K562 (cell line): ENCODE data around the gene HEBP1. TPM values are rescaled to one million over a fixed set of nuclear protein-coding genes. Genes with fewer than 3 reads are reported as not detected.

ENCODE experiments used
- ATAC-seq: fragments of 200-7000 bp; cut with Tn5 transposase; 3 replicates; pipeline ENCODE4 v1.9.1; 2020; ENCODE audit warnings: moderate library complexity
- BruUV-seq: library from RNA; stranded (reverse); fragments of 400-500 nt; replicated peaks from 2 replicates; lab custom pipeline; 2021; lab: Mats Ljungman, UMichigan
- CTCF ChIA-PET: fragments of 300-600 bp; formaldehyde crosslinking; extraction: SDS; loops from one replicate; lab custom pipeline; 2021; ENCODE audit warnings: low intra/inter-chr PET ratio; lab: Yijun Ruan, JAX
- POLR2A ChIA-PET: fragments of 300-600, 350-650 bp; sonication (Branson Sonifier 250); formaldehyde crosslinking; extraction: SDS; loops from one replicate; lab custom pipeline; 2021; ENCODE audit warnings: antibody characterized with exemption, inconsistent platforms; lab: Yijun Ruan, JAX
- DNase-seq, 4 experiments: peaks; one replicate each; pipeline versions ENCODE4 v3.0.0 to v3.0.0-alpha.2; 2011 to 2018; ENCODE audit warnings: low spot score in 3 of 4, mixed read lengths in 3 of 4; ENCODE audit errors: extremely low read depth in 1 of 4
- FAIRE-seq: peaks from 2 replicates; lab custom pipeline; 2011; peaks lifted over from hg19 to GRCh38; lab: Jason Lieb, UNC
- H2AFZ ChIP-seq: 2 replicates; pipeline ENCODE4 v1.6.0; 2011; ENCODE audit warnings: low read depth, low read length, control low read depth, inconsistent platforms
- H3K27ac ChIP-seq: fragments of 200-600 bp; 3 replicates; pipeline ENCODE4 v1.8.0; 2011; ENCODE audit warnings: low read depth, mild to moderate bottlenecking, control low read depth, inconsistent platforms, low read length, moderate library complexity, mixed read lengths; ENCODE audit errors: extremely low read depth
- H3K27me3 ChIP-seq, 2 experiments: fragments of 300-600 bp in 1 of 2; 2 replicates in 1 of 2; 3 replicates in 1 of 2; pipeline versions ENCODE4 v1.6.0 to v1.8.0; 2011; ENCODE audit warnings: inconsistent platforms in 2 of 2, low read length in 2 of 2, mild to moderate bottlenecking in 1 of 2, mixed read lengths in 1 of 2, moderate library complexity in 1 of 2; ENCODE audit not compliant: control insufficient read depth in 2 of 2, insufficient read depth in 2 of 2
- H3K36me3 ChIP-seq: fragments of 300-600 bp; 3 replicates; pipeline ENCODE4 v1.8.0; 2011; ENCODE audit warnings: mild to moderate bottlenecking, low read length, inconsistent platforms; ENCODE audit not compliant: control insufficient read depth, insufficient read depth
- H3K4me1 ChIP-seq, 2 experiments: fragments of 200-600 bp in 1 of 2; replicated peaks in 1 of 2; 2 replicates in 1 of 2; 3 replicates in 1 of 2; pipeline versions ENCODE4 v1.5.1 to v1.8.0; 2011; ENCODE audit warnings: inconsistent platforms in 2 of 2, low read length in 2 of 2, mild to moderate bottlenecking in 1 of 2, mixed read lengths in 1 of 2, moderate library complexity in 1 of 2; ENCODE audit not compliant: control insufficient read depth in 2 of 2, insufficient read depth in 2 of 2
- H3K4me2 ChIP-seq: 2 replicates; pipeline ENCODE4 v1.6.1; 2011; ENCODE audit warnings: low read length, control low read depth, inconsistent platforms, mixed read lengths; ENCODE audit not compliant: insufficient read depth
- H3K4me3 ChIP-seq: fragments of 200-600 bp; sonication (generic), shearing (Covaris generic); 2 replicates; pipeline ENCODE4 v1.5.1; 2016; ENCODE audit warnings: control low read depth, inconsistent platforms
- H3K79me2 ChIP-seq: fragments of 200-600 bp; 3 replicates; pipeline ENCODE4 v1.8.0; 2011; ENCODE audit warnings: low read length, inconsistent platforms; ENCODE audit not compliant: control insufficient read depth, insufficient read depth
- H3K9ac ChIP-seq, 2 experiments: 2 replicates each; pipeline versions ENCODE4 v1.6.0 to v1.6.1; 2011; ENCODE audit warnings: low read depth in 2 of 2, low read length in 2 of 2, control low read depth in 1 of 2, inconsistent platforms in 1 of 2, mild to moderate bottlenecking in 1 of 2, mixed read lengths in 1 of 2; ENCODE audit not compliant: insufficient read depth in 1 of 2
- H3K9me1 ChIP-seq: one replicate; pipeline ENCODE4 v1.6.0; 2011; ENCODE audit warnings: inconsistent platforms, mild to moderate bottlenecking, low read length, moderate library complexity; ENCODE audit not compliant: control insufficient read depth, insufficient read depth
- H3K9me3 ChIP-seq: replicated peaks from 2 replicates; pipeline ENCODE4 v1.5.1; 2011; ENCODE audit warnings: low read depth, low read length, inconsistent platforms; ENCODE audit not compliant: control insufficient read depth, insufficient read depth
- H4K20me1 ChIP-seq: replicated peaks from 2 replicates; pipeline ENCODE4 v1.6.1; 2011; ENCODE audit warnings: low read length, inconsistent platforms, mixed read lengths; ENCODE audit not compliant: control insufficient read depth, insufficient read depth
- E2F6 ChIP-seq, 2 experiments: IDR thresholded peaks; 2 replicates each; pipeline ENCODE4 v1.6.1; 2011; ENCODE audit warnings: borderline replicate concordance in 1 of 2, control low read depth in 1 of 2, low read depth in 1 of 2, low read length in 1 of 2, mild to moderate bottlenecking in 1 of 2, mixed read lengths in 1 of 2, moderate library complexity in 1 of 2; ENCODE audit not compliant: insufficient read depth in 1 of 2, insufficient read length in 1 of 2, poor library complexity in 1 of 2, severe bottlenecking in 1 of 2; ENCODE audit errors: extremely low read depth in 1 of 2
- ETV5 ChIP-seq: sonication (generic); formaldehyde crosslinking; IDR thresholded peaks from 2 replicates; pipeline ENCODE4 v1.4.0; 2020; ENCODE audit warnings: low read depth, mild to moderate bottlenecking, missing genetic modification reagents
- WGBS: fragments of 100-300 bp; shearing (Covaris generic); methylation state at CpG from one replicate; pipeline ENCODE4 v1.1.6; 2016; ENCODE audit warnings: low coverage, mixed read lengths; ENCODE audit not compliant: insufficient coverage; ENCODE audit errors: missing lambda C conversion rate; 5-methylcytosine and 5-hydroxymethylcytosine counted together
- in situ Hi-C: fragments of 300-500 bp; cut with MboI; formaldehyde crosslinking; loops from 4 replicates; pipeline ENCODE4 v1.15.0; 2018; ENCODE audit warnings: inconsistent platforms, mixed read lengths
- intact Hi-C: fragments of 100-400 bp; cut with micrococcal nuclease; formaldehyde crosslinking; loops from 2 replicates; pipeline ENCODE4 v1.14.2; 2022
- polyA plus RNA-seq, 8 experiments: library from polyadenylated mRNA; depleted of rRNA in 4 of 8; stranded (reverse) in 5 of 8; unstranded in 3 of 8; fragments of >200 nt; fragmentation: Nextera tagmentation in 2 of 8; fragmentation: Illumina TruSeq in 1 of 8; extraction: Ambion mirVana in 2 of 8; extraction: Trizol in 1 of 8; gene quantifications; 2 replicates each; pipeline versions ENCODE4 v1.2.1 to v1.2.3, GENCODE V29; 2011 to 2014; ENCODE audit warnings: inconsistent platforms in 1 of 8, missing spikeins in 1 of 8
- total RNA-seq, 7 experiments: library from RNA; depleted of rRNA in 6 of 7; stranded (reverse); fragments of >200 nt in 6 of 7; fragmentation: Illumina TruSeq in 2 of 7; extraction: Trizol in 2 of 7; gene quantifications; 2 replicates each; pipeline versions ENCODE4 v1.2.1 to v1.2.3, GENCODE V29; 2011 to 2021; ENCODE audit warnings: low replicate concordance in 1 of 7
- TF ChIP-seq, protein P1 (sequence below), 2 experiments: fragments of 450-650 bp in 1 of 2; sonication (generic) in 1 of 2; formaldehyde crosslinking; conservative IDR thresholded peaks; 2 replicates each; pipeline versions ENCODE4 v1.4.0 to v1.8.1; 2020 to 2022; ENCODE audit warnings: mild to moderate bottlenecking in 1 of 2, missing genetic modification reagents in 1 of 2

HEBP1 gene
- total and polyA plus RNA-seq, 9 of the 15 experiments (the other 6 are each of a cell fraction or from before 2014, with no cell fraction given) = 1.1 to 10.1 (median 2.4) TPM

DNA sequence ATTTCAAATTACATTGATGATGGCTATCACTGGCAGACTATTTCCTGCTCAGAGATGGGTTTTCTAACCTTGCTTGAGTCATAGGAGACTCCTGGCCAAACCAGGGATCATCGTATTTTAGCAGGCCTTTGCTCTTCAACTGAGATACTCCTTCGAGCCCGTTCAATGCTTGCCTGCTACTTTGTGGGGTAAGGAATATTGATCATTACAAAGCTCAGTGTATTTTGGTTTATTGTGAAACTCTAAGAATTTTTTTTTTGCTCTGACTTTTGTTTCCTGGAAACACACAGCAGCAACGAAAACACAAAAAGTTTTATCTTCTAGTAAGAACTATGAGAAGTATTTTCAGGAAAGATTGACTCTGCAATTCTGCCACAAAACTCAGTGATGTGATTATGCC lies 52.2 kb downstream of the HEBP1 start:
- BruUV-seq = no TSS peak
- no peak for ATAC-seq
- no peaks in the 10 kb centered on the region for H3K4me1 ChIP-seq
- DNase-seq = no peak
- no peak overlapping the region for H3K9ac ChIP-seq
- H3K36me3 ChIP-seq = peaks cover 9% of the 10 kb centered on the region; the same call in 1 of the 3 replicates
- H2AFZ ChIP-seq = no peak overlapping the region
- H3K79me2 ChIP-seq = no peaks in the 10 kb centered on the region
- no peaks in the 10 kb centered on the region for H4K20me1 ChIP-seq
- no peaks in the 10 kb centered on the region for H3K27me3 ChIP-seq
- ChIA-PET CTCF (no interaction called here), POLR2A (interaction anchor here (0.7 kb wide), 1 partner anchor 20 kb away, joined by 3 read pairs; no protein-coding TSS in a partner anchor)
- no peaks in the 10 kb centered on the region for H3K9me3 ChIP-seq
- intact Hi-C loops = no loop called here
- H3K4me3 ChIP-seq = no peak overlapping the region
- H3K27ac ChIP-seq = no peak overlapping the region
- H3K4me2 ChIP-seq = no peak overlapping the region
- in situ Hi-C loops = no loop called here
- WGBS = 86% methylated on average over 4 of the region's 4 CpGs
- TF ChIP-seq, protein P1, sequence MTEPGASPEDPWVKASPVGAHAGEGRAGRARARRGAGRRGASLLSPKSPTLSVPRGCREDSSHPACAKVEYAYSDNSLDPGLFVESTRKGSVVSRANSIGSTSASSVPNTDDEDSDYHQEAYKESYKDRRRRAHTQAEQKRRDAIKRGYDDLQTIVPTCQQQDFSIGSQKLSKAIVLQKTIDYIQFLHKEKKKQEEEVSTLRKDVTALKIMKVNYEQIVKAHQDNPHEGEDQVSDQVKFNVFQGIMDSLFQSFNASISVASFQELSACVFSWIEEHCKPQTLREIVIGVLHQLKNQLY (CRISPR knock-in tag; conservative IDR thresholded peaks at IDR 0.05) = no peak
- no peak for TF ChIP-seq E2F6 (IDR thresholded peaks at IDR 0.05; ENCODE audit: borderline replicate concordance in 1 of 2, extremely low read depth in 1 of 2, insufficient read depth in 1 of 2, insufficient read length in 1 of 2, low read depth in 1 of 2, low read length in 1 of 2, poor library complexity in 1 of 2, severe bottlenecking in 1 of 2)
- no peak for TF ChIP-seq ETV5 (CRISPR knock-in tag)
- TF ChIP-seq, all 486 proteins: peak for 0
- FAIRE-seq = no peak
- no peaks in the 10 kb centered on the region for H3K9me1 ChIP-seq
